Measurements from ENCODE around the gene GPC5. TPM values are rescaled to one million over a fixed set of nuclear protein-coding genes. Genes with fewer than 3 reads are reported as not detected.

GPC5 gene
- total RNA-seq, 2 experiments from 2014 or later, result 2.4 TPM; not detected in 1

- no peaks in the 10 kb centered on the region for H3K4me1 ChIP-seq (ENCODE audit: insufficient read depth, low read length, poor library complexity, severe bottlenecking)
- intact Hi-C loops (cut with micrococcal nuclease; ENCODE audit: unreplicated experiment), result no loop called here
- BruUV-seq (replicated peaks), result no TSS peak
- H3K27ac ChIP-seq (ENCODE audit: low read depth, low read length, poor library complexity, severe bottlenecking), result no peak overlapping the region
- H3K36me3 ChIP-seq (ENCODE audit: insufficient read depth, low read length), result no peaks in the 10 kb centered on the region
- H3K9me2 ChIP-seq (ENCODE audit: insufficient read depth, low read length), result 0 out of 2 replicates have a peak, but pooled peaks cover under 1% of the 10 kb centered on the region
- TF ChIP-seq EZH2phosphoT487 (IDR thresholded peaks at IDR 0.05; ENCODE audit: borderline replicate concordance, low read depth, low read length), result no peak
- no peak for TF ChIP-seq CTCF (conservative IDR thresholded peaks at IDR 0.05; ENCODE audit: low read length)
- no peak overlapping the region for H3K4me3 ChIP-seq (ENCODE audit: low read depth, low read length, poor library complexity, severe bottlenecking)
- H3K9me3 ChIP-seq (ENCODE audit: low read length), result no peaks in the 10 kb centered on the region
- ChIA-PET POLR2A (interaction anchor here (0.6 to 2.5 kb wide), 5 partner anchors 15 to 502 kb away, joined by 3 to 7 read pairs (median 4); no protein-coding TSS in a partner anchor), CTCF (ENCODE audit: unreplicated experiment) (no interaction called here)
- no peaks in the 10 kb centered on the region for H3K79me2 ChIP-seq (ENCODE audit: insufficient read depth, low read depth, low read length)
- no peaks in the 10 kb centered on the region for H4K20me1 ChIP-seq (ENCODE audit: insufficient read depth, low read length)
- H2AFZ ChIP-seq (ENCODE audit: low read length), result no peak overlapping the region
- H3K4me2 ChIP-seq (ENCODE audit: low read length), result no peak overlapping the region
- DNase-seq (ENCODE audit: low spot score), result no peak
Measured at GRCh38 chr13:91661692-91662490, 263.5 kb downstream of the GPC5 start.

GRCh38 chr13:91664039-91664438 lies 265.6 kb downstream of the GPC5 start:
- Histone ChIP-seq H3K79me2 (ENCODE audit: insufficient read depth, low read depth, low read length) (no peaks in the 10 kb centered on the region), H3K27ac (ENCODE audit: low read depth, low read length, poor library complexity, severe bottlenecking) (no peak overlapping the region), H3K4me1 (ENCODE audit: insufficient read depth, low read length, poor library complexity, severe bottlenecking) (no peaks in the 10 kb centered on the region), H3K9me2 (ENCODE audit: insufficient read depth, low read length) (0 out of 2 replicates have a peak, but pooled peaks cover 5% of the 10 kb centered on the region), H3K9me3 (ENCODE audit: low read length) (no peaks in the 10 kb centered on the region), H2AFZ (ENCODE audit: low read length) (no peak overlapping the region), H3K36me3 (ENCODE audit: insufficient read depth, low read length) (no peaks in the 10 kb centered on the region), H3K4me2 (ENCODE audit: low read length) (no peak overlapping the region), H3K4me3 (ENCODE audit: low read depth, low read length, poor library complexity, severe bottlenecking) (no peak overlapping the region), H4K20me1 (ENCODE audit: insufficient read depth, low read length) (no peaks in the 10 kb centered on the region)
- no TSS peak for BruUV-seq (replicated peaks)
- TF ChIP-seq CTCF (conservative IDR thresholded peaks at IDR 0.05; ENCODE audit: low read length), result no peak
- no peak for TF ChIP-seq EZH2phosphoT487 (IDR thresholded peaks at IDR 0.05; ENCODE audit: borderline replicate concordance, low read depth, low read length)
- intact Hi-C loops (cut with micrococcal nuclease; ENCODE audit: unreplicated experiment), result no loop called here
- no peak for DNase-seq (ENCODE audit: low spot score)
- ChIA-PET CTCF (ENCODE audit: unreplicated experiment) (interaction anchor here (1.2 kb wide), 1 partner anchor 17 kb away, joined by 3 read pairs; no protein-coding TSS in a partner anchor), POLR2A (interaction anchor here (0.6 to 1.6 kb wide), 14 partner anchors 9 to 482 kb away, joined by 3 to 6 read pairs (median 3); no protein-coding TSS in a partner anchor)

GRCh38 chr13:91667486-91667885 lies 269.1 kb downstream of the GPC5 start:
- Histone ChIP-seq H3K4me1 (ENCODE audit: insufficient read depth, low read length, poor library complexity, severe bottlenecking) (no peaks in the 10 kb centered on the region), H3K9me2 (ENCODE audit: insufficient read depth, low read length) (0 out of 2 replicates have a peak, but pooled peaks cover 5% of the 10 kb centered on the region), H3K9me3 (ENCODE audit: low read length) (no peaks in the 10 kb centered on the region), H4K20me1 (ENCODE audit: insufficient read depth, low read length) (no peaks in the 10 kb centered on the region), H2AFZ (ENCODE audit: low read length) (no peak overlapping the region), H3K4me2 (ENCODE audit: low read length) (no peak overlapping the region), H3K79me2 (ENCODE audit: insufficient read depth, low read depth, low read length) (no peaks in the 10 kb centered on the region), H3K36me3 (ENCODE audit: insufficient read depth, low read length) (no peaks in the 10 kb centered on the region), H3K27ac (ENCODE audit: low read depth, low read length, poor library complexity, severe bottlenecking) (no peak overlapping the region), H3K4me3 (ENCODE audit: low read depth, low read length, poor library complexity, severe bottlenecking) (no peak overlapping the region)
- no TSS peak for BruUV-seq (replicated peaks)
- intact Hi-C loops (cut with micrococcal nuclease; ENCODE audit: unreplicated experiment), result no loop called here
- ChIA-PET CTCF (ENCODE audit: unreplicated experiment) (no interaction called here), POLR2A (interaction anchor here (0.5 to 2.7 kb wide), 8 partner anchors 9 to 697 kb away, joined by 3 to 9 read pairs (median 3); no protein-coding TSS in a partner anchor)
- no peak for TF ChIP-seq CTCF (conservative IDR thresholded peaks at IDR 0.05; ENCODE audit: low read length)
- no peak for TF ChIP-seq EZH2phosphoT487 (IDR thresholded peaks at IDR 0.05; ENCODE audit: borderline replicate concordance, low read depth, low read length)
- no peak for DNase-seq (ENCODE audit: low spot score)

Measured in OCI-LY7 (cell line).